ENCODE measurements around the gene PCK2.
A peak's percentile ranks its signal among the peaks of the same experiment; 100 is the strongest.

The PCK2 gene

GRCh38 chr14:24094841-24095270 lies 745 bp downstream of the PCK2 start:
- Histone ChIP-seq H3K36me3 (ENCODE audit: control insufficient read depth in 5 of 5, insufficient read depth in 5 of 5, low read length in 5 of 5) (peaks cover 0 to 20% (median 13%) of the 10 kb centered on the region in 5 donors), H3K4me3 (ENCODE audit: low read depth in 1 of 5, low read length in 5 of 5) (peak overlapping the region; percentile 78 to 89 (median 83)), H3K9ac (ENCODE audit: low read length in 5 of 5) (peak overlapping the region; percentile 63 to 84 (median 82)), H3K27me3 (ENCODE audit: control insufficient read depth in 5 of 5, insufficient read depth in 4 of 5, low read length in 5 of 5) (no peaks in the 10 kb centered on the region), H3K4me1 (ENCODE audit: control insufficient read depth in 5 of 5, insufficient read depth in 5 of 5, low read length in 5 of 5) (peaks cover 12 to 63% (median 38%) of the 10 kb centered on the region in 5 donors), H3K27ac (ENCODE audit: low read depth, low read length) (peak overlapping the region; percentile 85), H3K9me3 (ENCODE audit: control insufficient read depth in 5 of 5, low read length in 5 of 5) (no peaks in the 10 kb centered on the region)

GRCh38 chr14:24095271-24096068 lies 1.4 kb downstream of the PCK2 start:
- Histone ChIP-seq H3K9me3 (ENCODE audit: control insufficient read depth in 5 of 5, low read length in 5 of 5) (no peaks in the 10 kb centered on the region), H3K36me3 (ENCODE audit: control insufficient read depth in 5 of 5, insufficient read depth in 5 of 5, low read length in 5 of 5) (peaks cover 0 to 26% (median 17%) of the 10 kb centered on the region in 5 donors), H3K9ac (ENCODE audit: low read length in 5 of 5) (peak overlapping the region; percentile 63 to 84 (median 82)), H3K4me3 (ENCODE audit: low read depth in 1 of 5, low read length in 5 of 5) (peak overlapping the region; percentile 78 to 89 (median 83)), H3K4me1 (ENCODE audit: control insufficient read depth in 5 of 5, insufficient read depth in 5 of 5, low read length in 5 of 5) (peaks cover 12 to 63% (median 38%) of the 10 kb centered on the region in 5 donors), H3K27me3 (ENCODE audit: control insufficient read depth in 5 of 5, insufficient read depth in 4 of 5, low read length in 5 of 5) (no peaks in the 10 kb centered on the region), H3K27ac (ENCODE audit: low read depth, low read length) (peak overlapping the region; percentile 85)

GRCh38 chr14:24096545-24097181 lies 2.6 kb downstream of the PCK2 start:
- Histone ChIP-seq H3K27ac (ENCODE audit: low read depth, low read length) (no peak overlapping the region), H3K36me3 (ENCODE audit: control insufficient read depth in 5 of 5, insufficient read depth in 5 of 5, low read length in 5 of 5) (peaks cover 0 to 34% (median 20%) of the 10 kb centered on the region in 5 donors), H3K9ac (ENCODE audit: low read length in 5 of 5) (no peak overlapping the region), H3K4me3 (ENCODE audit: low read depth in 1 of 5, low read length in 5 of 5) (no peak overlapping the region), H3K9me3 (ENCODE audit: control insufficient read depth in 5 of 5, low read length in 5 of 5) (no peaks in the 10 kb centered on the region), H3K27me3 (ENCODE audit: control insufficient read depth in 5 of 5, insufficient read depth in 4 of 5, low read length in 5 of 5) (no peaks in the 10 kb centered on the region), H3K4me1 (ENCODE audit: control insufficient read depth in 5 of 5, insufficient read depth in 5 of 5, low read length in 5 of 5) (peaks cover 12 to 63% (median 39%) of the 10 kb centered on the region in 5 donors)

GRCh38 chr14:24098229-24098926 lies 4.3 kb downstream of the PCK2 start:
- no peaks in the 10 kb centered on the region for H3K27me3 ChIP-seq (ENCODE audit: control insufficient read depth in 5 of 5, insufficient read depth in 4 of 5, low read length in 5 of 5)
- H3K36me3 ChIP-seq (ENCODE audit: control insufficient read depth in 5 of 5, insufficient read depth in 5 of 5, low read length in 5 of 5), result peaks cover 0 to 46% (median 28%) of the 10 kb centered on the region in 5 donors
- H3K4me1 ChIP-seq (ENCODE audit: control insufficient read depth in 5 of 5, insufficient read depth in 5 of 5, low read length in 5 of 5), result peaks cover 8 to 53% (median 43%) of the 10 kb centered on the region in 5 donors
- no peak overlapping the region for H3K27ac ChIP-seq (ENCODE audit: low read depth, low read length)
- no peak overlapping the region for H3K4me3 ChIP-seq (ENCODE audit: low read depth in 1 of 5, low read length in 5 of 5)
- no peak overlapping the region for H3K9ac ChIP-seq (ENCODE audit: low read length in 5 of 5)
- no peaks in the 10 kb centered on the region for H3K9me3 ChIP-seq (ENCODE audit: control insufficient read depth in 5 of 5, low read length in 5 of 5)

- Histone ChIP-seq H3K36me3 (ENCODE audit: control insufficient read depth in 5 of 5, insufficient read depth in 5 of 5, low read length in 5 of 5) (peaks cover 0 to 54% (median 34%) of the 10 kb centered on the region in 5 donors), H3K4me3 (ENCODE audit: low read depth in 1 of 5, low read length in 5 of 5) (no peak overlapping the region), H3K9ac (ENCODE audit: low read length in 5 of 5) (no peak overlapping the region), H3K27me3 (ENCODE audit: control insufficient read depth in 5 of 5, insufficient read depth in 4 of 5, low read length in 5 of 5) (no peaks in the 10 kb centered on the region), H3K9me3 (ENCODE audit: control insufficient read depth in 5 of 5, low read length in 5 of 5) (no peaks in the 10 kb centered on the region), H3K27ac (ENCODE audit: low read depth, low read length) (no peak overlapping the region), H3K4me1 (ENCODE audit: control insufficient read depth in 5 of 5, insufficient read depth in 5 of 5, low read length in 5 of 5) (peaks cover 8 to 45% (median 37%) of the 10 kb centered on the region in 5 donors)
These were observed 5.1 kb downstream of the PCK2 start for GRCh38 chr14:24098927-24099813.

GRCh38 chr14:24100197-24100981 lies 6.3 kb downstream of the PCK2 start:
- Histone ChIP-seq H3K9me3 (ENCODE audit: control insufficient read depth in 5 of 5, low read length in 5 of 5) (no peaks in the 10 kb centered on the region), H3K4me3 (ENCODE audit: low read depth in 1 of 5, low read length in 5 of 5) (no peak overlapping the region), H3K4me1 (ENCODE audit: control insufficient read depth in 5 of 5, insufficient read depth in 5 of 5, low read length in 5 of 5) (peaks cover 2 to 33% (median 25%) of the 10 kb centered on the region in 5 donors), H3K27me3 (ENCODE audit: control insufficient read depth in 5 of 5, insufficient read depth in 4 of 5, low read length in 5 of 5) (no peaks in the 10 kb centered on the region), H3K9ac (ENCODE audit: low read length in 5 of 5) (no peak overlapping the region), H3K36me3 (ENCODE audit: control insufficient read depth in 5 of 5, insufficient read depth in 5 of 5, low read length in 5 of 5) (peaks cover 0 to 59% (median 34%) of the 10 kb centered on the region in 5 donors), H3K27ac (ENCODE audit: low read depth, low read length) (no peak overlapping the region)

GRCh38 chr14:24100982-24101494 lies 6.9 kb downstream of the PCK2 start:
- H3K27ac ChIP-seq (ENCODE audit: low read depth, low read length), result no peak overlapping the region
- no peaks in the 10 kb centered on the region for H3K9me3 ChIP-seq (ENCODE audit: control insufficient read depth in 5 of 5, low read length in 5 of 5)
- no peak overlapping the region for H3K4me3 ChIP-seq (ENCODE audit: low read depth in 1 of 5, low read length in 5 of 5)
- no peaks in the 10 kb centered on the region for H3K27me3 ChIP-seq (ENCODE audit: control insufficient read depth in 5 of 5, insufficient read depth in 4 of 5, low read length in 5 of 5)
- H3K36me3 ChIP-seq (ENCODE audit: control insufficient read depth in 5 of 5, insufficient read depth in 5 of 5, low read length in 5 of 5), result peaks cover 0 to 59% (median 34%) of the 10 kb centered on the region in 5 donors
- no peak overlapping the region for H3K9ac ChIP-seq (ENCODE audit: low read length in 5 of 5)
- peaks cover 0 to 26% (median 19%) of the 10 kb centered on the region in 5 donors for H3K4me1 ChIP-seq (ENCODE audit: control insufficient read depth in 5 of 5, insufficient read depth in 5 of 5, low read length in 5 of 5)

GRCh38 chr14:24102357-24103048 lies 8.4 kb downstream of the PCK2 start:
- Histone ChIP-seq H3K9me3 (ENCODE audit: control insufficient read depth in 5 of 5, low read length in 5 of 5) (no peaks in the 10 kb centered on the region), H3K4me3 (ENCODE audit: low read depth in 1 of 5, low read length in 5 of 5) (no peak overlapping the region), H3K9ac (ENCODE audit: low read length in 5 of 5) (no peak overlapping the region), H3K27ac (ENCODE audit: low read depth, low read length) (no peak overlapping the region), H3K36me3 (ENCODE audit: control insufficient read depth in 5 of 5, insufficient read depth in 5 of 5, low read length in 5 of 5) (peaks cover 0 to 59% (median 34%) of the 10 kb centered on the region in 5 donors), H3K4me1 (ENCODE audit: control insufficient read depth in 5 of 5, insufficient read depth in 5 of 5, low read length in 5 of 5) (peaks cover 0 to 19% (median 17%) of the 10 kb centered on the region in 5 donors), H3K27me3 (ENCODE audit: control insufficient read depth in 5 of 5, insufficient read depth in 4 of 5, low read length in 5 of 5) (no peaks in the 10 kb centered on the region)

Measured in subcutaneous abdominal adipose tissue (tissue), 5 donors.